Erythroblast (primary cell): ENCODE measurements around the gene KRTAP19-3.
"Not testable (repeated sequence)": the region's sequence is repeated elsewhere in the genome, so short reads cannot be mapped to it uniquely, and the experiment has no call there.

Experiments
- GATA1 ChIP-seq: IDR thresholded peaks from 2 replicates; pipeline ENCODE4 v1.6.1; 2011; ENCODE audit warnings: low read depth, mild to moderate bottlenecking, control low read depth, low read length, moderate library complexity
- POLR2A ChIP-seq: IDR thresholded peaks from 2 replicates; pipeline ENCODE4 v1.6.1; 2011; ENCODE audit warnings: mild to moderate bottlenecking, low read length

DNA sequence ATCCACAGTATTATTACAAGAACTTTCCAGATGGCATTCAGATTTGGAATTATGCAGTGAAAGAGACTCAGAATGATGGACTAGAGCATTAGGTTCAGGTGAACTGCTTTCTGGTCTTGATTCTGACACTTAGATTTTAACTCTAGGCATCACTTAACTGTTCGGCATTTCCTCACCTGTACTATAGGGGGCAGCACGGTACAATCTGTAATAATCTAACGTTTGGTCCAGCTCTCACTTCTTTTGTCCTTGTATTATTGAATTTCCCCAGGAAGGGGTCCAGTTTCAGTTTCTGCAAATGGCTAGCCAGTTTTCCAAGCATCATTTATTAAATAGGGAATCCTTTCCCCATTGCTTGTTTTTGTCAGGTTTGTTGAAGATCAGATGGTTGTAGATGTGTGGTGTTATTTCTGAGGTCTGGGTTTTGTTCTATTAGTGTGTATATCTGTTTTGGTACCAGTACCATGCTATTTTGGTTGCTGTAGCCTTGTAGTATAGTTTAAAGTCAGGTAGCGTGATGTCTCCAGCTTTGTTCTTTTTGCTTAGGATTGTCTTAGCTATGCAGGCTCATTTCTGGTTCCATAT lies 13.9 kb upstream of the KRTAP19-3 start:
- TF ChIP-seq POLR2A, GATA1: not testable (repeated sequence)
